H1 (cell line): Measurements from ENCODE around the gene FBXO46. TPM values are rescaled to one million over a fixed set of nuclear protein-coding genes. Genes with fewer than 3 reads are reported as not detected.

Source experiments
- CHD1 ChIP-seq: IDR thresholded peaks from 2 replicates; pipeline ENCODE4 v1.6.1; 2012; ENCODE audit warnings: low read depth, low read length, improper control_type of control experiment
- CREB1 ChIP-seq: IDR thresholded peaks from 2 replicates; pipeline ENCODE4 v1.6.1; 2012; ENCODE audit warnings: inconsistent platforms
- EP300 ChIP-seq, 2 experiments: IDR thresholded peaks; 1 replicate in 1 of 2; 2 replicates in 1 of 2; pipeline ENCODE4 v1.6.1; 2011 to 2012; ENCODE audit warnings: low read depth in 2 of 2, low read length in 2 of 2, mild to moderate bottlenecking in 2 of 2, borderline replicate concordance in 1 of 2, inconsistent platforms in 1 of 2, moderate library complexity in 1 of 2
- EZH2 ChIP-seq: fragments of 200-600 bp; sonication (generic); IDR thresholded peaks from 2 replicates; pipeline ENCODE4 v1.7.1; 2012; ENCODE audit warnings: low read depth, mild to moderate bottlenecking, moderate library complexity, low read length, inconsistent platforms; ENCODE audit not compliant: severe bottlenecking
- FOSL1 ChIP-seq: IDR thresholded peaks from 2 replicates; pipeline ENCODE4 v1.6.1; 2011; ENCODE audit warnings: mild to moderate bottlenecking, low read depth, low read length, moderate library complexity; ENCODE audit not compliant: insufficient read depth
- GABPA ChIP-seq: IDR thresholded peaks from 2 replicates; pipeline ENCODE4 v1.6.1; 2011; ENCODE audit warnings: mild to moderate bottlenecking, low read length, moderate library complexity, borderline replicate concordance; ENCODE audit not compliant: insufficient read depth
- GTF2F1 ChIP-seq: IDR thresholded peaks from 2 replicates; pipeline ENCODE4 v1.6.1; 2012; ENCODE audit warnings: low read depth, low read length, improper control_type of control experiment, borderline replicate concordance
- HDAC6 ChIP-seq: IDR thresholded peaks from one replicate; pipeline ENCODE4 v1.7.1; 2012; ENCODE audit warnings: low read depth, mild to moderate bottlenecking, inconsistent platforms, low read length, moderate library complexity
- JUND ChIP-seq: IDR thresholded peaks from 2 replicates; pipeline ENCODE4 v1.6.1; 2011; ENCODE audit warnings: mild to moderate bottlenecking, improper control_type of control experiment, low read length
- KDM1A ChIP-seq: fragments of 200-600, 300-600 bp; sonication (generic); IDR thresholded peaks from 2 replicates; pipeline ENCODE4 v1.7.1; 2016; ENCODE audit warnings: mild to moderate bottlenecking, low read length, borderline replicate concordance
- MAFK ChIP-seq: IDR thresholded peaks from 2 replicates; pipeline ENCODE4 v1.6.1; 2012; ENCODE audit warnings: low read depth, mild to moderate bottlenecking, improper control_type of control experiment, low read length
- POLR2A ChIP-seq, 2 experiments: IDR thresholded peaks; 1 replicate in 1 of 2; 2 replicates in 1 of 2; pipeline ENCODE4 v1.6.1; 2011; ENCODE audit warnings: low read depth in 2 of 2, low read length in 2 of 2, mild to moderate bottlenecking in 2 of 2; ENCODE audit errors: control extremely low read depth in 1 of 2
- RAD21 ChIP-seq, 2 experiments: IDR thresholded peaks in 1 of 2; conservative IDR thresholded peaks in 1 of 2; 2 replicates each; pipeline ENCODE4 v1.6.1; 2011; ENCODE audit warnings: low read depth in 2 of 2, low read length in 2 of 2, improper control_type of control experiment in 1 of 2, inconsistent platforms in 1 of 2, mild to moderate bottlenecking in 1 of 2, moderate library complexity in 1 of 2
- RFX5 ChIP-seq: IDR thresholded peaks from 2 replicates; pipeline ENCODE4 v1.6.1; 2011; ENCODE audit warnings: low read depth, low read length, improper control_type of control experiment, borderline replicate concordance
- SIRT6 ChIP-seq: IDR thresholded peaks from one replicate; pipeline ENCODE4 v1.7.1; 2012; ENCODE audit warnings: low read length, inconsistent platforms
- SIX5 ChIP-seq: IDR thresholded peaks from 2 replicates; pipeline ENCODE4 v1.6.1; 2011; ENCODE audit warnings: mild to moderate bottlenecking, low read depth, low read length
- SP2 ChIP-seq: IDR thresholded peaks from 2 replicates; pipeline ENCODE4 v1.6.1; 2012; ENCODE audit warnings: mild to moderate bottlenecking, low read length, inconsistent platforms
- SUZ12 ChIP-seq: fragments of 200-600 bp; sonication (generic); IDR thresholded peaks from 2 replicates; pipeline ENCODE4 v1.6.1; 2012; ENCODE audit warnings: mild to moderate bottlenecking, inconsistent platforms, low read length, moderate library complexity, mixed read lengths
- TCF12 ChIP-seq: IDR thresholded peaks from 2 replicates; pipeline ENCODE4 v1.6.1; 2011; ENCODE audit warnings: low read depth, mild to moderate bottlenecking, low read length
- TEAD4 ChIP-seq: IDR thresholded peaks from 2 replicates; pipeline ENCODE4 v1.6.1; 2012; ENCODE audit warnings: low read depth, low read length, inconsistent platforms, mixed read lengths
- ZNF274 ChIP-seq: IDR thresholded peaks from 2 replicates; pipeline ENCODE4 v1.7.0; 2012; ENCODE audit warnings: low read length, borderline replicate concordance; ENCODE audit errors: extremely low read depth
- polyA plus RNA-seq, 7 experiments: library from polyadenylated mRNA; depleted of rRNA in 3 of 7; stranded (reverse) in 5 of 7; unstranded in 2 of 7; fragments of >200 nt in 5 of 7; fragments of 200-250 nt in 2 of 7; gene quantifications; 1 replicate in 5 of 7; 2 replicates in 1 of 7; 4 replicates in 1 of 7; pipeline versions ENCODE4 v1.2.1 to v1.2.3, GENCODE V29; 2011 to 2013; ENCODE audit warnings: missing spikeins in 2 of 7, mixed read lengths in 2 of 7
- total RNA-seq: library from RNA; stranded (reverse); fragmentation: NEBNext Ultra II Directional; extraction: Animal tissue kit (Norgen Biotek cat#: 25700); gene quantifications from 2 replicates; pipeline ENCODE4 v1.2.1, GENCODE V29; 2021
- TF ChIP-seq, protein P1 (sequence below), 3 experiments: IDR thresholded peaks; 1 replicate in 2 of 3; 2 replicates in 1 of 3; pipeline versions ENCODE4 v1.5.1 to v1.6.1; 2011; ENCODE audit warnings: low read length in 3 of 3, mild to moderate bottlenecking in 3 of 3, inconsistent platforms in 2 of 3, low read depth in 1 of 3, moderate library complexity in 1 of 3; ENCODE audit not compliant: insufficient read depth in 1 of 3; ENCODE audit errors: control extremely low read depth in 1 of 3

FBXO46 gene
- total and polyA plus RNA-seq, 2 of the 8 experiments (the other 6 are each of a cell fraction or from before 2014, with no cell fraction given) = 11.2 to 38.9 TPM

DNA sequence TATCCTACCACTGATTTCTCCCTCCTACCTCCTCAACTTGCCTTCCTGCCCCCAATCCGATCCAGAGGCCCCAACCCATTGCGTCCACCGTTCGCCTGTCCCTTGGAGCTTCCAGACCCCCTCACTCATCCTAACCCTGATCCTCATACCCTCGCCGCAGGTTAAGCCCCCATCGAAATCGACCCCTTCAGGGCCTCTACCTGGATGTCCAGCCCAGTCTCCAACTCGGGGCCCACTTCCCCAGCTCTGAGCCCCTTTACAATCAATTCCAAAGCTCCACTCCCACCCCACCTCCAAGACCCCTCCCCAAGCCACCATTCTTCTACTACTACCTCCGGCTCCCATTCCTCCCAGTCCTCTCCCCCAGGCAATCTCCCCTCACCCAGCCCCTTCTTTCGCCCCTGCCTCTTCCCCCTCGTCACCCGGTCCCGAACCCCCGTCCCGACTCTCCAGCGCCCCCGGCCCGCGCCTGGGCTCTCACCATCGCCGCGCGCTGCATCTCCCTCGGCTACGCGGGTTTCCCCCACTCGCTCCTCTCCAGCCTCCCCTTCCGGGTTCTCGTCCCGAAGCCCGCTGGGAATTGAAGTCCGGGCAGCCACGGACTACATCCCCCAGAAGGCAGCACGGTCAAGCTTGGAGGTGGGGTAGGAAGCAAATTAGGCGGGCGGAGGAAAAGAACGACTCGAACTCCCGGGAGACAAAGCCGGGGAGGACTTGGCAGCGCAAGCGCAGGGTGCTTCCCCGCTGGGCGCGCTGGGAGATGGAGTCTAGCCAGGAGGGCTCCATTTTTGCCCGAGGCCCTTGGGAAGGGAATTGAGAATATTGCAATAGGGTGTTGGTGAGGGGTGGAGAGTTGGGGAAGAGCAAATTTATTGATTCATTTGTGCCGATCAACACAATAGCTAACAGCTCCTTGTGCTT, at the start of gene FBXO46 (continued):
- TF ChIP-seq KDM1A (no peak), RAD21 (IDR thresholded peaks at IDR 0.05 in 1 of 2, conservative IDR thresholded peaks at IDR 0.05 in 1 of 2; ENCODE audit: low read depth in 2 of 2, low read length in 2 of 2) (peak; percentile 4 to 11; a peak in 2 of 4 replicates), POLR2A (IDR thresholded peaks at IDR 0.05; ENCODE audit: control extremely low read depth in 1 of 2, low read depth in 2 of 2, low read length in 2 of 2) (peak; percentile 63 to 72), CHD1 (no peak), GABPA (no peak), HDAC6 (no peak), EP300 (IDR thresholded peaks at IDR 0.05; ENCODE audit: borderline replicate concordance in 1 of 2, low read depth in 2 of 2, low read length in 2 of 2) (no peak), SUZ12 (no peak), CREB1 (peak; percentile 60), FOSL1 (no peak), ZNF274 (no peak), JUND (no peak), EZH2 (no peak), TCF12 (no peak), SIRT6 (no peak), SP2 (no peak), TEAD4 (no peak), SIX5 (peak; percentile 89), GTF2F1 (no peak), MAFK (no peak), RFX5 (no peak)
- TF ChIP-seq, protein P1, sequence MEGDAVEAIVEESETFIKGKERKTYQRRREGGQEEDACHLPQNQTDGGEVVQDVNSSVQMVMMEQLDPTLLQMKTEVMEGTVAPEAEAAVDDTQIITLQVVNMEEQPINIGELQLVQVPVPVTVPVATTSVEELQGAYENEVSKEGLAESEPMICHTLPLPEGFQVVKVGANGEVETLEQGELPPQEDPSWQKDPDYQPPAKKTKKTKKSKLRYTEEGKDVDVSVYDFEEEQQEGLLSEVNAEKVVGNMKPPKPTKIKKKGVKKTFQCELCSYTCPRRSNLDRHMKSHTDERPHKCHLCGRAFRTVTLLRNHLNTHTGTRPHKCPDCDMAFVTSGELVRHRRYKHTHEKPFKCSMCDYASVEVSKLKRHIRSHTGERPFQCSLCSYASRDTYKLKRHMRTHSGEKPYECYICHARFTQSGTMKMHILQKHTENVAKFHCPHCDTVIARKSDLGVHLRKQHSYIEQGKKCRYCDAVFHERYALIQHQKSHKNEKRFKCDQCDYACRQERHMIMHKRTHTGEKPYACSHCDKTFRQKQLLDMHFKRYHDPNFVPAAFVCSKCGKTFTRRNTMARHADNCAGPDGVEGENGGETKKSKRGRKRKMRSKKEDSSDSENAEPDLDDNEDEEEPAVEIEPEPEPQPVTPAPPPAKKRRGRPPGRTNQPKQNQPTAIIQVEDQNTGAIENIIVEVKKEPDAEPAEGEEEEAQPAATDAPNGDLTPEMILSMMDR (IDR thresholded peaks at IDR 0.05; ENCODE audit: control extremely low read depth in 1 of 3, insufficient read depth in 1 of 3, low read depth in 1 of 3, low read length in 3 of 3) = peak in 1 of 3 experiments; percentile 21; a peak in 1 of 4 replicates
